GM23338 (cell line): Measurements from ENCODE around the gene TEX36. TPM values are rescaled to one million over a fixed set of nuclear protein-coding genes. Genes with fewer than 3 reads are reported as not detected.
"Not testable (repeated sequence)": the region's sequence is repeated elsewhere in the genome, so short reads cannot be mapped to it uniquely, and the experiment has no call there.

Experiments
- ATAC-seq: fragments of 200-7000 bp; cut with Tn5 transposase; 3 replicates; pipeline ENCODE4 v1.9.1; 2020
- DNase-seq: peaks from one replicate; pipeline ENCODE4 v3.0.0-alpha.2; 2015; ENCODE audit warnings: low spot score
- H2AFZ ChIP-seq: fragments of 200-600 bp; sonication (generic); 2 replicates; pipeline ENCODE4 v1.8.0; 2016; ENCODE audit warnings: antibody characterized with exemption, mild to moderate bottlenecking, moderate library complexity
- H3F3A ChIP-seq: fragments of 200-600 bp; sonication (generic); replicated peaks from 2 replicates; pipeline ENCODE4 v1.8.0; 2017; ENCODE audit warnings: antibody characterized with exemption, mixed run types, low read depth
- H3K27ac ChIP-seq: fragments of 200-600 bp; sonication (generic); 2 replicates; pipeline ENCODE4 v1.6.1; 2016; ENCODE audit warnings: low read depth
- H3K27me3 ChIP-seq: fragments of 200-600 bp; sonication (generic); 2 replicates; pipeline ENCODE4 v1.8.0; 2016; ENCODE audit warnings: mild to moderate bottlenecking, mixed run types, moderate library complexity; ENCODE audit not compliant: insufficient read depth
- H3K36me3 ChIP-seq: fragments of 200-600 bp; sonication (generic); 2 replicates; pipeline ENCODE4 v1.8.0; 2016; ENCODE audit warnings: mild to moderate bottlenecking; ENCODE audit not compliant: insufficient read depth
- H3K4me1 ChIP-seq: fragments of 200-600 bp; sonication (generic); 2 replicates; pipeline ENCODE4 v1.8.0; 2016; ENCODE audit warnings: mild to moderate bottlenecking, moderate library complexity; ENCODE audit not compliant: insufficient read depth
- H3K4me2 ChIP-seq: fragments of 200-600 bp; sonication (generic); 2 replicates; pipeline ENCODE4 v1.7.1; 2017; ENCODE audit warnings: mixed run types
- H3K4me3 ChIP-seq: fragments of 200-600 bp; sonication (generic); 2 replicates; pipeline ENCODE4 v1.6.1; 2016; ENCODE audit warnings: mixed run types
- H3K79me2 ChIP-seq: fragments of 200-600 bp; sonication (generic); replicated peaks from 2 replicates; pipeline ENCODE4 v1.8.0; 2017; ENCODE audit warnings: mild to moderate bottlenecking; ENCODE audit not compliant: insufficient read depth
- H3K9me2 ChIP-seq: fragments of 200-600 bp; sonication (generic); 2 replicates; pipeline ENCODE4 v1.8.0; 2017; ENCODE audit not compliant: insufficient read depth
- H4K20me1 ChIP-seq: fragments of 200-600 bp; sonication (generic); replicated peaks from 2 replicates; pipeline ENCODE4 v1.8.0; 2017; ENCODE audit warnings: mild to moderate bottlenecking; ENCODE audit not compliant: insufficient read depth
- H3K27ac Mint-ChIP-seq: 2 replicates; pipeline ENCODE4 v1.8.0; 2020; ENCODE audit warnings: inconsistent platforms, mild to moderate bottlenecking, moderate library complexity, mixed read lengths
- H3K27me3 Mint-ChIP-seq: 3 replicates; pipeline ENCODE4 v1.8.0; 2022; ENCODE audit warnings: low read depth, mild to moderate bottlenecking, moderate library complexity, mixed read lengths, inconsistent platforms; ENCODE audit not compliant: insufficient read depth, poor library complexity
- H3K36me3 Mint-ChIP-seq: 3 replicates; pipeline ENCODE4 v1.8.0; 2021; ENCODE audit warnings: low read depth, mild to moderate bottlenecking, inconsistent platforms, moderate library complexity, mixed read lengths
- H3K4me1 Mint-ChIP-seq: 3 replicates; pipeline ENCODE4 v1.8.0; 2020; ENCODE audit warnings: mild to moderate bottlenecking, inconsistent platforms, mixed read lengths
- H3K4me3 Mint-ChIP-seq: 3 replicates; pipeline ENCODE4 v1.8.0; 2021; ENCODE audit warnings: moderate library complexity, mild to moderate bottlenecking, inconsistent platforms, mixed read lengths
- H3K9me3 Mint-ChIP-seq: 3 replicates; pipeline ENCODE4 v1.8.0; 2020; ENCODE audit warnings: moderate library complexity, mild to moderate bottlenecking, inconsistent platforms, mixed read lengths
- ETS1 ChIP-seq: IDR thresholded peaks from 2 replicates; pipeline ENCODE4 v1.6.1; 2016; ENCODE audit warnings: antibody characterized with exemption
- EZH2 ChIP-seq: fragments of 200-600 bp; sonication (generic); IDR thresholded peaks from one replicate; pipeline ENCODE4 v1.8.0; 2017; ENCODE audit warnings: antibody characterized with exemption, mild to moderate bottlenecking, low read depth; ENCODE audit not compliant: unreplicated experiment
- JUNB ChIP-seq: IDR thresholded peaks from one replicate; pipeline ENCODE4 v1.6.1; 2016; ENCODE audit warnings: antibody characterized with exemption; ENCODE audit not compliant: unreplicated experiment
- POLR2AphosphoS5 ChIP-seq: IDR thresholded peaks from 2 replicates; pipeline ENCODE4 v1.6.1; 2016; ENCODE audit warnings: antibody characterized with exemption, low read depth
- ZNF462 ChIP-seq: fragments of 250-450 bp; sonication (Bioruptor Pico); IDR thresholded peaks from 2 replicates; pipeline ENCODE4 v1.5.0; 2020; ENCODE audit warnings: mild to moderate bottlenecking, moderate library complexity
- polyA plus RNA-seq: library from polyadenylated mRNA; unstranded; fragments of >200 nt; fragmentation: Nextera tagmentation; extraction: Ambion mirVana; gene quantifications from 2 replicates; pipeline ENCODE4 v1.2.1, GENCODE V29; 2016
- total RNA-seq: library from RNA; depleted of rRNA; stranded (reverse); fragments of >200 nt; shearing (Covaris generic); gene quantifications from 2 replicates; pipeline ENCODE4 v1.2.3, GENCODE V29; 2014

TEX36 gene
- total and polyA plus RNA-seq, 2 experiments from 2014 or later = not detected

- TF ChIP-seq ZNF462 (CRISPR knock-in tag) (no peak), EZH2 (no peak), POLR2AphosphoS5 (no peak), ETS1 (no peak), JUNB (no peak)
Observed at GRCh38 chr10:125698481-125698998, 15.6 kb upstream of the TEX36 start (continued).

- H3F3A ChIP-seq, H2AFZ ChIP-seq, H3K27ac ChIP-seq, H3K27me3 Mint-ChIP-seq, H3K36me3 ChIP-seq, H3K9me3 Mint-ChIP-seq, H3K27me3 ChIP-seq, H3K4me3 ChIP-seq, H3K36me3 Mint-ChIP-seq, ATAC-seq, H3K4me1 Mint-ChIP-seq, H3K79me2 ChIP-seq, DNase-seq, H3K27ac Mint-ChIP-seq, H4K20me1 ChIP-seq, H3K4me1 ChIP-seq, H3K9me2 ChIP-seq, H3K4me3 Mint-ChIP-seq, H3K4me2 ChIP-seq: not testable (repeated sequence)
Observed at GRCh38 chr10:125696884-125697283, 13.9 kb upstream of the TEX36 start.
